NB4 (cell line): ENCODE results near the gene FNDC8.

ENCODE experiments used
- MYC ChIP-seq: IDR thresholded peaks from 2 replicates; pipeline ENCODE4 v1.6.1; 2011; ENCODE audit warnings: low read depth, low read length
- POLR2A ChIP-seq: IDR thresholded peaks from 2 replicates; pipeline ENCODE4 v1.6.1; 2011; ENCODE audit warnings: mild to moderate bottlenecking; ENCODE audit not compliant: insufficient read length; ENCODE audit errors: extremely low read depth
- TF ChIP-seq, protein P1 (sequence below): IDR thresholded peaks from one replicate; pipeline ENCODE4 v1.5.1; 2012; ENCODE audit warnings: low read depth, low read length
- TF ChIP-seq, protein P2 (sequence below): IDR thresholded peaks from 2 replicates; pipeline ENCODE4 v1.6.1; 2011; ENCODE audit warnings: low read depth, low read length

DNA sequence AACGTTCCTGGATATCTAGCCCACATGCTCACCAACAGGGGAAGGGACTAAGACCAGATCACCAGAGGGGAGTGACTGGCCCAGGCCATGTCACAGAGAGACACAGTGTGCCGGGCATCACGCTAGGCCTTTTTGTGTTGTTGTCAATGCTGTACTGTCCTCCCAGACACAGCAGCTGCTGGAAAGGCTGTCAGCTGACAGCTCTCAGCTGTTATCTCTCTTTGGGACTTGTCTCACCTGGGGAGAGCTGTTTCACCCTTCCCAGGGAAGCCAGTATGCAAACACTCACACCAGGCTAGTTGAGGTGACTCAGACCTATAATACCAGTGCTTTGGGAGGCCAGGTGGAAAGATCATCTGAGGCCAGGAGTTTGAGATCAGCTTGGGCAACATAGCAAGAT is 45.6 kb downstream of the FNDC8 start:
- TF ChIP-seq, protein P1, sequence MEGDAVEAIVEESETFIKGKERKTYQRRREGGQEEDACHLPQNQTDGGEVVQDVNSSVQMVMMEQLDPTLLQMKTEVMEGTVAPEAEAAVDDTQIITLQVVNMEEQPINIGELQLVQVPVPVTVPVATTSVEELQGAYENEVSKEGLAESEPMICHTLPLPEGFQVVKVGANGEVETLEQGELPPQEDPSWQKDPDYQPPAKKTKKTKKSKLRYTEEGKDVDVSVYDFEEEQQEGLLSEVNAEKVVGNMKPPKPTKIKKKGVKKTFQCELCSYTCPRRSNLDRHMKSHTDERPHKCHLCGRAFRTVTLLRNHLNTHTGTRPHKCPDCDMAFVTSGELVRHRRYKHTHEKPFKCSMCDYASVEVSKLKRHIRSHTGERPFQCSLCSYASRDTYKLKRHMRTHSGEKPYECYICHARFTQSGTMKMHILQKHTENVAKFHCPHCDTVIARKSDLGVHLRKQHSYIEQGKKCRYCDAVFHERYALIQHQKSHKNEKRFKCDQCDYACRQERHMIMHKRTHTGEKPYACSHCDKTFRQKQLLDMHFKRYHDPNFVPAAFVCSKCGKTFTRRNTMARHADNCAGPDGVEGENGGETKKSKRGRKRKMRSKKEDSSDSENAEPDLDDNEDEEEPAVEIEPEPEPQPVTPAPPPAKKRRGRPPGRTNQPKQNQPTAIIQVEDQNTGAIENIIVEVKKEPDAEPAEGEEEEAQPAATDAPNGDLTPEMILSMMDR = no peak
- TF ChIP-seq POLR2A (no peak), MYC (no peak)
- TF ChIP-seq, protein P2, sequence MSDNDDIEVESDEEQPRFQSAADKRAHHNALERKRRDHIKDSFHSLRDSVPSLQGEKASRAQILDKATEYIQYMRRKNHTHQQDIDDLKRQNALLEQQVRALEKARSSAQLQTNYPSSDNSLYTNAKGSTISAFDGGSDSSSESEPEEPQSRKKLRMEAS = no peak
